ENCODE results near the gene FAM98C.
A peak's percentile ranks its signal among the peaks of the same experiment; 100 is the strongest.

Gene FAM98C

GRCh38 chr19:38402967-38403674, at the start of gene FAM98C:
FAM98C (plus strand) TSS chr19:38403093; CDS start chr19:38403154, 61 bp downstream.
- TF ChIP-seq CTCF (IDR thresholded peaks at IDR 0.05; ENCODE audit: low read depth, low read length) = peak; percentile 66
- DNase-seq (ENCODE audit: extremely low read depth, low read depth) = peak; percentile 90

- no peak for DNase-seq (ENCODE audit: extremely low read depth, low read depth)
- TF ChIP-seq CTCF (IDR thresholded peaks at IDR 0.05; ENCODE audit: low read depth, low read length) = no peak
These were observed 46.9 kb upstream of the FAM98C start for GRCh38 chr19:38355728-38356725.

DNA sequence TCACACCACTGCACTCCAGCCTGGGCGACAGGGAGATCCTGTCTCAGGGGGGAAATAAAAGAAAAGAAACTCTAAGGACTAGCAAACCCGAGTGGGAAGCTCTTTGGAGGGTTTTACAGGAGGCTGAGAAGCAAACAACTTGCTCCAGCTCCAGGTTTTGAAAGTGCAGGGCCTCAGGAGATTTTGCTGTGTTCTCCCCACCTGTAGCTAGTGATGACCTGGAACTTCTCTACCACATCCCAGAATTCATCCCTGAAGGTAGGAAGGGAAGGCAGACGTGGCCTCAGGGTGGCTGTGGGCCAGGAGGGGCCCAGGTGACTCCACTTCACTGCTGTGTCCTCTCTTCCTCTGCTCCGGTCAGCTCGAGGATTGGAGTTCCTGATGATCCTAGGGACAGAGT, 44.8 kb upstream of the FAM98C start:
- TF ChIP-seq CTCF (IDR thresholded peaks at IDR 0.05; ENCODE audit: low read depth, low read length) = no peak
- DNase-seq (ENCODE audit: extremely low read depth, low read depth) = no peak

DNA sequence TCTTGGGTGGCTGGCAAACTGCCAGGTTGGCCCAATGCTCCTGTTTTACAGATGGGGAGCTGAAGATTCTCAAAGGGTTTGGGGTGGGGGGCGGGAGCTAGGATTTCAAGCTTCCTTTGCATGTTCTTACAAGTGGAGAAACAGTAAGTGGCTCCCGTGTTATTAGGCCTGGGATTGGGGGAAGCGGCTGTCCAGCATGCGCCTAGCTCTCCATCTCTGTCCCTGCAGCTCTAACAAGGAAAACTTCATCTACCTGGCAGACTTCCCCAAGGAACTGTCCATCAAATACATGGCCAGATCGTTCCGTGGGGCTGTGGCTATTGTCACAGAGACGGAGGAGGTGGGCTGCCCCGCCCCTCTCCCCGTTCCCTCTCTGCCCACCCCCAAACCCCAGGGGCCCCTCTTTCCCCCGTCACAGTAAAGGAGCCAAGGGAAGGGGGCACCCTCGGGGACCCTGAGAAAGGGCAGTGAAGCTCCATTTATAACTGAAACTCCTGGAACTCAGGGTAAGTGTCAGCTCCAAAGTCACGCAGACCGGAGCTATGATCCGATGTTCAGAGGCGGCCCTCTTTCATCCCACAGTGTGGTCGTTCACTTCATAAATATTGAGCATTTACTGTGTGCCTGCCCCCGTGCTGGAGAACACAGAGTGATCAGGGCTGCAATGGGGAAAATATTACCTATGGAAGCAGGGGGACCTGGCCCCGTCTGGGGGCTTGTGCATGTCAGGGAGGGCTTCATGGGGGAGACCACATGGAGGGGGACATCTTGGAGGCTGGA, 43.5 kb upstream of the FAM98C start:
- DNase-seq (ENCODE audit: extremely low read depth, low read depth) = no peak
- TF ChIP-seq CTCF (IDR thresholded peaks at IDR 0.05; ENCODE audit: low read depth, low read length) = no peak

GRCh38 chr19:38360351-38360750, 42.5 kb upstream of the FAM98C start:
- no peak for DNase-seq (ENCODE audit: extremely low read depth, low read depth)
- TF ChIP-seq CTCF (IDR thresholded peaks at IDR 0.05; ENCODE audit: low read depth, low read length) = no peak

- TF ChIP-seq CTCF (IDR thresholded peaks at IDR 0.05; ENCODE audit: low read depth, low read length) = no peak
- DNase-seq (ENCODE audit: extremely low read depth, low read depth) = no peak
These were observed 41.9 kb upstream of the FAM98C start for GRCh38 chr19:38360839-38361631.

Data from AG09319 (cell line).